ENCODE measurements around the gene MTF2.

The MTF2 gene

GRCh38 chr1:93034397-93034796 lies 44.7 kb upstream of the MTF2 start:
- no peak overlapping the region for H3K4me3 ChIP-seq
- H3K27ac ChIP-seq, result no peak overlapping the region
- DNase-seq, result no peak
- no peaks in the 10 kb centered on the region for H3K4me1 ChIP-seq
- H3K27me3 ChIP-seq, result no peaks in the 10 kb centered on the region
- H3K9me3 ChIP-seq, result no peaks in the 10 kb centered on the region
- intact Hi-C loops (cut with DNase I; ENCODE audit: low total_unique reads), result no loop called here
- H3K36me3 ChIP-seq, result no peaks in the 10 kb centered on the region
- TF ChIP-seq CTCF (IDR thresholded peaks at IDR 0.05), result no peak

- TF ChIP-seq CTCF (IDR thresholded peaks at IDR 0.05), result no peak
- intact Hi-C loops (cut with DNase I; ENCODE audit: low total_unique reads), result no loop called here
- Histone ChIP-seq H3K4me3 (no peak overlapping the region), H3K4me1 (no peaks in the 10 kb centered on the region), H3K27me3 (no peaks in the 10 kb centered on the region), H3K27ac (no peak overlapping the region), H3K36me3 (no peaks in the 10 kb centered on the region), H3K9me3 (no peaks in the 10 kb centered on the region)
- no peak for DNase-seq
Observed at GRCh38 chr1:93036672-93037071, 42.4 kb upstream of the MTF2 start.

DNA sequence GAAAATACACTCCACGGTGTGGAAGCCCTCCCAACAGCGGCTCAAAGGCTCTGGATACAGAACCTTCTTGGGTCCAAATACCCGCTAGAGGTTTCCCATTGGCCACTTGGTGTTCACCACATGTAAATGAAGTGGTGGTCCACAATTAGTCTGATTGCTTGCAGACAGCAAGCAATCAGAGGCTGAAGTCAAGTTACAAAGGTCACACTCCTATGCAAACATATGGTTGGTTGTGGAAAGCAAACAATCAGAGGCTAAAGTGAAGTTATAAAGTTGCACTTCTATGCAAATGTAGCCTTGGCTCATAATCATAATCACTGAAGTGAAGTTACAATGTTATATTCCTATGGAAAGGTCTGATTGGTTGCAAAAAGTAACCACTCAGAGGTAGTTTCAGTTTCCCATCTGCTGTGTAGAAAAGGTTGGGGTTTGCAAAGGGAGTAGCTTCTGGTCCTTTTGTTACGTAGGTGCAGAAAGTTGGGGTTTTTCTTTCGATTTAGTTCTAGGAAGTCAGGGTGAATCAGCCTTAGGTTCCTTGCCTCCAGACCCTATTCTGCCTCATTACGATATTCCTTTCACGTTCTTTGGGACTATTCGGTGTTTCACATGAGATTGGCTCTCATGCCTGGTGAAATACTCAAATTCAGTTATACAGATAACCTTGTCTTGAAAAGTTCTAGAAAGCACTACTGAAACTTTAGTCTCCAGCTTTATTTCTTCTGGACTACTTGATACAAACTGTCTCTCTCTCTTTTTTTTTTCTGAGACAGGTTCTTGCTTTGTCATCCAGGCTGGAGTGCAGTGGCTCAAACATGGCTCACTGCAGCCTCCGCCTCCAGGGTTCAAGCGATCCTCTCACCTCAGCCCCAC lies 36.7 kb upstream of the MTF2 start:
- no peak for TF ChIP-seq CTCF (IDR thresholded peaks at IDR 0.05)
- intact Hi-C loops (cut with DNase I; ENCODE audit: low total_unique reads), result no loop called here
- H3K9me3 ChIP-seq, result no peaks in the 10 kb centered on the region
- no peak overlapping the region for H3K27ac ChIP-seq
- H3K27me3 ChIP-seq, result no peaks in the 10 kb centered on the region
- no peak overlapping the region for H3K4me3 ChIP-seq
- H3K36me3 ChIP-seq, result no peaks in the 10 kb centered on the region
- no peak for DNase-seq
- no peaks in the 10 kb centered on the region for H3K4me1 ChIP-seq

GRCh38 chr1:93043057-93043557 lies 36.0 kb upstream of the MTF2 start:
- H3K27me3 ChIP-seq, result no peaks in the 10 kb centered on the region
- no peak overlapping the region for H3K27ac ChIP-seq
- TF ChIP-seq CTCF (IDR thresholded peaks at IDR 0.05), result no peak
- no peaks in the 10 kb centered on the region for H3K4me1 ChIP-seq
- no peak for DNase-seq
- no peak overlapping the region for H3K4me3 ChIP-seq
- intact Hi-C loops (cut with DNase I; ENCODE audit: low total_unique reads), result no loop called here
- no peaks in the 10 kb centered on the region for H3K9me3 ChIP-seq
- no peaks in the 10 kb centered on the region for H3K36me3 ChIP-seq

DNA sequence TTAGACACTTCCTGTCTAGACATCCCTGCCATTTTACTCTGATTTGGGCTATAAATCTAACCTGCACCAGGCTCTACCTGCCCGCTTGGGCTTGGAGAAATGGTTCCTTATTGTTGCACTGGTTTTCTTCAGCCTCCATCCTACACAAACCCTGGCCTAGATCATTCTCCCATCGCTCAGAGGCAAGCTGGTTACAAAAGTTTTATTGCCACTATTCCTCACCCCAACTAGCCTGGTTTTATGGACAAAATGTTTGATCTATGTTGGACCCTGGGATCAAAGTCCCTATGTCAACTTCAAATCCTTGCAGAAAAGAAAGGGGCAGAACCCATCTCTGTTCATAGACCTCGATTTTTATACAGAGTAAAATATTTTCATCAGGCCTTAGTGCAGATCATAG lies 31.5 kb upstream of the MTF2 start:
- Histone ChIP-seq H3K9me3 (no peaks in the 10 kb centered on the region), H3K27me3 (no peaks in the 10 kb centered on the region), H3K36me3 (no peaks in the 10 kb centered on the region), H3K4me1 (no peaks in the 10 kb centered on the region), H3K4me3 (no peak overlapping the region), H3K27ac (no peak overlapping the region)
- intact Hi-C loops (cut with DNase I; ENCODE audit: low total_unique reads), result no loop called here
- no peak for DNase-seq
- TF ChIP-seq CTCF (IDR thresholded peaks at IDR 0.05), result no peak

Data from tibial artery (tissue), 4 donors.